HUES64 (cell line): ENCODE measurements around the gene MAGI1.

Experiments used
- H3K27ac ChIP-seq: 2 replicates; pipeline ENCODE4 v1.7.0; 2013; ENCODE audit warnings: low read depth, low read length, inconsistent platforms
- H3K27me3 ChIP-seq: 2 replicates; pipeline ENCODE4 v1.6.1; 2013; ENCODE audit warnings: mild to moderate bottlenecking, low read length; ENCODE audit not compliant: insufficient read depth
- H3K36me3 ChIP-seq: 2 replicates; pipeline ENCODE4 v1.6.1; 2013; ENCODE audit warnings: mild to moderate bottlenecking, low read length; ENCODE audit not compliant: insufficient read depth
- H3K4me1 ChIP-seq: 2 replicates; pipeline ENCODE4 v1.6.1; 2013; ENCODE audit warnings: mild to moderate bottlenecking, low read length, moderate library complexity; ENCODE audit not compliant: insufficient read depth
- H3K4me3 ChIP-seq: 2 replicates; pipeline ENCODE4 v1.5.1; 2013; ENCODE audit warnings: mild to moderate bottlenecking, low read length, moderate library complexity
- H3K9ac ChIP-seq: 2 replicates; pipeline ENCODE4 v1.6.1; 2013; ENCODE audit warnings: mild to moderate bottlenecking, low read depth, low read length
- H3K9me3 ChIP-seq: 2 replicates; pipeline ENCODE4 v1.6.1; 2013; ENCODE audit warnings: low read depth, low read length; ENCODE audit not compliant: insufficient read depth
- WGBS: fragments of 150-250, 120-280 bp; methylation state at CpG from one replicate; pipeline ENCODE4 v1.1.7; 2013; ENCODE audit warnings: missing lambda C conversion rate; 5-methylcytosine and 5-hydroxymethylcytosine counted together

The MAGI1 gene

DNA sequence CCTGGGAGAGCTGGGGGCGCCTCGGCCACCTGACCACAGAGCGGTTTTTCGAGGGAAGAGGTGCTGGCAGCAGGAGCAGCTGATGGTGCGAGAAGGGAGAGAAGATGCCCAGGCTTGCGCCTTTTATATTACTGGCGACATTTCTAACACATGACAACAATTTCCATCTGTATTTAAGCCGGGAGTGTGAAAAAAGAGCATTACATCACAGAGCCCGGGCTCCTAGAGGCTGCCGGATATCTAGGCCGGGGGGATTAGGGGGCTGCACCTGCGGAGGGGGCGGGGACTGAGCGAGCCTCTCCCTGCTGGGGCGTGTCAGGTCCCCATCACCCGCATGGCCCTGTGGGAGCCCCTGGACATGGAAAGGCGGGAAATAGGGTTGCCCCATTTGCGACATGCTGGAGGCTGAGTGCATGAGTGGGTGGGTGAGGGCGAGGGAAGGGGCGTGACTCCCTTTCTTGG lies 440.7 kb downstream of the MAGI1 start:
- Histone ChIP-seq H3K36me3 (no peaks in the 10 kb centered on the region), H3K9me3 (no peaks in the 10 kb centered on the region), H3K27ac (peak overlapping the region; percentile 100), H3K4me3 (peak overlapping the region; percentile 72), H3K9ac (peak overlapping the region; percentile 97), H3K4me1 (peaks cover 53% of the 10 kb centered on the region), H3K27me3 (no peaks in the 10 kb centered on the region)
- 5% methylated on average over 18 of the region's 20 CpGs for WGBS

DNA sequence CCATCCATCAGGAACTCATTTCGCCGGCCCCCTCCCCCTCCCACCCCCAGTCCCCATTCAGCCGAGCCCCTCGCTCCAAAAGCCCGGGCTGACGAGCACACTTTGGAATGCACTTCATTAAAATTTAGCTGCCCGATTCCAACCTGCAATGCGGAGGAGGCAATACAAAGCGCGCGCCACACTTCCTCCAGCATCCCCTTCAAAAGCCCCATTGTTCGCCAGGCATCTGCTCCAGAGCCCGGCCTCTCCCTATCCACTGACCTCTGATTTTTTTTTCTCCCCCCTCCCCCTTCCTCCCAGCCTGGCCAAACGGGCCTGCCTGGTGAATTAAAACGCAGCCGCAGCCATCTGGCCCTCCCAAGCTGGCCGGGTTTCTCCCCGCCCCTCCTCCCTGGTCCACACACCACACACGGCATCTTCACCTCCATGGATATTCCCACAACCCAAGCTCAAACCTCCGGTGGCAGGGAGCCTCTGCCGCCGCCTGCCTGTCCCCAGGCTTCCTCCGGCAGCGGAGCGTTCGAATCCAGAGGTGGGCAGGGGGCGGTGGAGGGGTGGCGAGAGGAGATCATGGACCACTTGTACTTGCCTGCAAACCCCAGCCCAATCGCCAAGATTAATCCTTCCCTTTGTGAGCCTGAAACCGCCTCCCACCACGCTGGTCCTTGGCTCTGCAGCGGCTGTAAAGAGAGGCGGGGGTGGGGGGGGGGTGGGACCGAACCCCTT lies 441.3 kb downstream of the MAGI1 start:
- Histone ChIP-seq H3K27ac (peak overlapping the region; percentile 100), H3K27me3 (no peaks in the 10 kb centered on the region), H3K9me3 (no peaks in the 10 kb centered on the region), H3K4me1 (peaks cover 58% of the 10 kb centered on the region), H3K9ac (peak overlapping the region; percentile 97), H3K4me3 (peak overlapping the region; percentile 72), H3K36me3 (no peaks in the 10 kb centered on the region)
- WGBS = under 1% methylated on average over 33 of the region's 34 CpGs

DNA sequence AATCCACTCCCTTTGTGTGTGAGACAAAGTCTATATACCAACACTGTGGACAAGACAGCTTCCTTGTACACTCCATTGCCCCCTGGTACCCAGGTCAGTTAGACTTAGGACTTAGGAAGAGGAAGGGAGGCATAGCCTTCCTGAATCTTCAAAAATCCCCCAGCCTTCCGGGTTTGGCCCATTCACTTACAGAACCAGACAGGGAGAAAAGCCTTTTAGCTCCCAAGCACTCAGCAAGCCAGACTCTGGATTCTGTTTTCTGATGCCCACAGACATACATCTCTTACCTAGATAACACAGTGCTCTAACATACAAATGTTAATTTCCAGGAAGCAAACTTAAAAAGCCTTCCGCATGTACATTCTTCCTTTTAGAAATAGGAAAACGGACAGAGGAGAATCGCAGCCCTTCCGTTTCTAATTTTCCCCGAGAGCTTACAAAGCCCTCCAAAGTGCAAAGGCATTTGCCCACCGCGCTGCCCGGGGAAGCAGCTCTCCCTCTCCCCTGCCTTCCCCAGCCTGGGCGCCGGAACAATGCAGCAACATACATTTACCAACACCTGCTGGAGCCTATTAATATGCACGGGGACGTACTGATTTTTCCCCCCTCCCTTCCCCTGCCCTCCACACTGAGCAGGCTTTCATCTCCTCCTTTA lies 442.0 kb downstream of the MAGI1 start:
- Histone ChIP-seq H3K9ac (peak overlapping the region; percentile 92), H3K27me3 (no peaks in the 10 kb centered on the region), H3K9me3 (no peaks in the 10 kb centered on the region), H3K27ac (peak overlapping the region; percentile 100), H3K4me3 (peak overlapping the region; percentile 72), H3K36me3 (no peaks in the 10 kb centered on the region), H3K4me1 (peaks cover 58% of the 10 kb centered on the region)
- WGBS = 1% methylated on average over 13 of the region's 13 CpGs

DNA sequence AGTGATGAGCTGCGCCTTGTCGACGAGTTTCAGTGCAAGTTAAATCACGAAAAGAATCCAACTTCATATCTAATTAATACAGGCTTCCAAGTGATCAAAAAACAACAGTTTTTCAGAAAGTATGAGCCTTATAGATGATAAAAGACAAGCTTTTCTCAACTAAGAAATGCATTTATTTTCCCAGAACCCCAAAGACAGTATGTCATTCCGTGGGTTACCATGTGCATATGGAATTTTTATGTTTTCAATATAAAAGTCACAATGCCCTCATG lies 442.8 kb downstream of the MAGI1 start:
- no peaks in the 10 kb centered on the region for H3K9me3 ChIP-seq
- H3K36me3 ChIP-seq = no peaks in the 10 kb centered on the region
- H3K27me3 ChIP-seq = no peaks in the 10 kb centered on the region
- H3K4me1 ChIP-seq = peaks cover 65% of the 10 kb centered on the region
- WGBS = 20% methylated on average over 4 of the region's 5 CpGs
- H3K4me3 ChIP-seq = peak overlapping the region; percentile 72
- peak overlapping the region; percentile 92 for H3K9ac ChIP-seq
- H3K27ac ChIP-seq = peak overlapping the region; percentile 100

DNA sequence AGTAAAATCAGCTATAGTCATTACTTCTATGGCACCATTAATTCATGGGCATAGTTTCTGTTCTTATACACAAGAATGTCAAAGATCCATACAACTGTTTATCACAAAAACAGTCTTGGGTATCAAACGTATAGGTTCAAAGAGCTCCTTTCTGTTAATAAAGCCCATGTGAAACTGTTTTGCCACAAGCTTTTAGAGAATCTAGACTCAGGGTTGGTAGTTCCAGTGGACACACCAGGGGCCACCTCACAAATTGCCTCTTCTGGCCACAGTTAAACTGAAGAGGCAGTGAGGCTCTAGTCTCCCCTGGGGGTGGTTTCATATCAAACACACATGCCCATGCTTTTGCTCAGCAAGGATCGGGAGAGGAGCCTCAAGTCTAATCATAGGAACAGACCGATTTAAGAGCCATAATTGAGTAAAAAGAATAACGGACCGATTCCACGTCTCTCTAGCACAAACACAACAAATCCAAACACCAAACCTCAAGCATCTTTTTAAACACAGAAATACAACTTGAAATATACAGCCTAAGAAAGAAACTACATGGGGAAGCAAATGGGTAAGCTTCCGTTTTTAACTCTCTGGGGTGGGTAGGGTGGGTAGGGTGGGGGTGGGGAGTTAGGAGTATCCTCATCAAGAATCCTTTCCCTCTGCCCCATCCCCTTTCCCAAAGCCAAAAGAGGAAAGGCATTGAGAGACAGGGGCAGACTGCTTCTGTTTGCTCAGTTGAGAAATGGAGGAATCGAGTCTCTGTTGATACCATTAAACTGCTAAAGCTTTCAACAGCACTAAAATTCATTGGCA lies 443.3 kb downstream of the MAGI1 start:
- Histone ChIP-seq H3K4me1 (peaks cover 65% of the 10 kb centered on the region), H3K27ac (peak overlapping the region; percentile 100), H3K9me3 (no peaks in the 10 kb centered on the region), H3K27me3 (no peaks in the 10 kb centered on the region), H3K4me3 (peak overlapping the region; percentile 72), H3K36me3 (no peaks in the 10 kb centered on the region), H3K9ac (peak overlapping the region; percentile 92; the same call in 1 of the 2 replicates)
- WGBS = 25% methylated on average over 7 of the region's 8 CpGs

DNA sequence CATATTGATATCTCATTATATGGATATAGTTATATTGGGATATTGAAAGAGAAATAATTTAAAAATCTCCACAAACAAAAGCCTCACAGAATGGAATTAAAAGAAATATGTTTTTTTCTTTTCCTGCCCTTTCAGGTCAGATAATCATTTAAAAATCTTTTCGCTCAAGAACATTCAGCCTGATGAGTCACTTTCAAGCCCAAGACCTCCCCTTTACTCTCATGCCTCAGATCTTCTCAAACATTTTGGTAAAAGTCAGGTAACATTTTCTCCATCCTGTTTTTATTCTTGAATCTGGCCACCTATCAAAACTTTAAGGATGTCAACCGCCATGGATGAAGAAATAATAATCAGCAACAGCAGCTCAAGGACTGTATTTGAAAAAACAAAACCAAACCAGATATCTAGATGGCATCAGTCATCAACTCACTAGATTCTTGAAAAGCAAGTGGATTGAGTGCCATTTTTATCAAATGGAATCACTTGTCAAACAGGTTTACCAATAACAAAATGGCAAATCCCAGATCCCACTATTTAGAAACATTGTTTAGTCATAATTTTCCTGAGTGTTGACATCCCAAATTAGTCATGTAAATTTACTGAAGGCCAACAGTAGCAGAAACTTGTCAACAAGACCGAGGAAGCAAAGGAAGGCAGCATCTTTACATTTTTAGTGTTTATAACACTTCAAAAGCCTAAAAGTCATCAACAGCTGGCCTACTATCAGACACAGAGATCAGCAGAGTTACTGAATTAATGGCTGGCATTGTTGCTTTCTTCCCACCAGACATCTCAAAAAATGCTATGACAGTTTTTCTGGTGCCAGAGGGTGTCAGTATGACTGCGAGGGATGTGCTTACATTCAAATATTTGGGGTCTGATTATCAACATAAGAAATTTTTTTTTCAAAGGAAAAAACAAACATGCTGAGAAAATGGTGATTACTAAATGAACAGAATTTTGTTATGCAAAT lies 444.7 kb downstream of the MAGI1 start:
- Histone ChIP-seq H3K9me3 (no peaks in the 10 kb centered on the region), H3K27me3 (no peaks in the 10 kb centered on the region), H3K4me3 (0 out of 2 replicates have a peak overlapping the region, but pooled peaks have one; percentile 72), H3K36me3 (no peaks in the 10 kb centered on the region), H3K9ac (no peak overlapping the region), H3K4me1 (peaks cover 70% of the 10 kb centered on the region), H3K27ac (no peak overlapping the region)
- 87% methylated on average over 3 of the region's 4 CpGs for WGBS

DNA sequence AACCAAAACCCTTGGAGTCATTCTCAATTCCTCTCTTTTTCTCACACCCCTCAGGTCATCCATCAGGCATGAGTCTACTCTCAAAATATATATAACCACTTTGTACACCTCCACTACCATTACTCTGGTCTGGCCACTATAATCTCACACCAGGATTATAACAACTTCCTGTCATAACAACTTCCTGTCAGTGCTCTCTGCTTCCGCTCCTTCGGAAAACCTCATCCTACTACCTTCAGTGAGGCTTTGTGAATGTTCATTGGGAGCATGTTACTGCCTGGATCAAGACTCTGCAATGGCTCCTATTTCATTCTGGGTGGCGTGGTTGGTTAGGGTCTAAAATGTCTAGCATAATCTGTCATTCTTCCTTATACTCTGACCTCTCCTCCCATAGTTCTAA lies 447.4 kb downstream of the MAGI1 start:
- WGBS = 100% methylated on average over 3 of the region's 3 CpGs
- H3K4me1 ChIP-seq = peaks cover 77% of the 10 kb centered on the region

DNA sequence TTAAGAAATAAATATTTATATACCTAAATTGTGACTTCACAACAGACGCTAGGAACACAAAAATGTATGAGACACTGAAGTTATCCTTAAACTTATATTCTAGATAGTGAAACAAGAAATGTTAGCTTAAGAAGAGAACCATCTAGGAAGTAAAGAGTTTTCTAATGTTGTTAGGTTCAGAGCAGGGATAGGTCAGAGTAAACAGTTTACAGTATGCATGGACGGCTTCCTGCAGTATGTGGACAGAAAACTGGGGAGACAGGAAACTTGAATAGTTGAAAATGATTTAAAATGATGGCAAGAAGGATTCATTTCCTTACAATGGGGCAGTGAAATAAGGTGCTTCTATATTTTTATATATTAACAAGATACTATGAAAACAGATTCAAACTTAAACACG lies 449.8 kb downstream of the MAGI1 start:
- WGBS = 98% methylated on average over 2 of the region's 3 CpGs
- no peaks in the 10 kb centered on the region for H3K27me3 ChIP-seq
- no peaks in the 10 kb centered on the region for H3K36me3 ChIP-seq

More for the DNA sequence above, 447.4 kb downstream of the MAGI1 start:
- H3K9ac ChIP-seq = no peak overlapping the region
- H3K4me3 ChIP-seq = no peak overlapping the region
- H3K27me3 ChIP-seq = no peaks in the 10 kb centered on the region
- H3K9me3 ChIP-seq = no peaks in the 10 kb centered on the region
- H3K27ac ChIP-seq = no peak overlapping the region
- H3K36me3 ChIP-seq = no peaks in the 10 kb centered on the region

DNA sequence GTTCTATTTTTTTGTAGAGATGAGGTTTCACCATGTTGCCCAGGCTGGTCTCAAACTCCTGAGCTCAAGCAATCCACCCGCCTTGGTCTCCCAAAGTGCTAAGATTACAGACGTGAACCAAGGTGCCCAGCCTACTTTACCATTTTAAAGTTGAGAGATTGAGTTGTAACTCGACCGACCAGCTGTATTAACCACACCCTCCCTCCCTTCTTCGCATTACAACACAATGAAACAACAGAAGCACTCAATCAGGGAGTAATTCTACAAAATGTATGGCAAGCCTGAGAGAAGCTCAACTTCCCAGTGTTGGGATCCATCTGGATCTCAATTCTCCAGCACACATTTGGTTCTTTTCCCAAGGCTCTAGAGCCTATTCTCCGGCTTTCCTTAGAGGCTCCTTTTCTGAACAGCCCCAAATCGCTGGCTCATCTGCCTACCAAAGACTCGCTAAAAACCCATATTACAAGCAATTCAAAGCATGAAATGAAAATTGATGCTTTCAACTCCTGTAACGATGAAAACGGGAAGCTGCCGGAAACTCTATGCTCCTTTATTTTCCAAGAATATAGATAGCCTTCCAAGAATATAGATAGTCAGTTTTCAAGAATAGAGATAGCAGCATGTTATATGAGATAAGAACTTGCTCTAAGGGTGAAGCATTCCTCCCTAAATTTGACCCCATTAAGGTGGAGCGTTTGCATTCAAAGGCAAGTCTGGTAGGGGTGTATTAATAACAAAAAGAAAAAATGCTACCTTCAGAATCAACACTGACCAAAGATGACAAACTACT lies 450.9 kb downstream of the MAGI1 start:
- Histone ChIP-seq H3K9ac (no peak overlapping the region), H3K36me3 (no peaks in the 10 kb centered on the region), H3K27me3 (no peaks in the 10 kb centered on the region), H3K9me3 (no peaks in the 10 kb centered on the region), H3K27ac (peak overlapping the region; percentile 60; the same call in 1 of the 2 replicates), H3K4me3 (peak overlapping the region; percentile 5; the same call in 1 of the 2 replicates), H3K4me1 (peaks cover 55% of the 10 kb centered on the region)
- WGBS = 67% methylated on average over 11 of the region's 12 CpGs

More for the DNA sequence above, 449.8 kb downstream of the MAGI1 start:
- Histone ChIP-seq H3K9ac (no peak overlapping the region), H3K4me1 (peaks cover 61% of the 10 kb centered on the region), H3K27ac (no peak overlapping the region), H3K4me3 (no peak overlapping the region), H3K9me3 (no peaks in the 10 kb centered on the region)

DNA sequence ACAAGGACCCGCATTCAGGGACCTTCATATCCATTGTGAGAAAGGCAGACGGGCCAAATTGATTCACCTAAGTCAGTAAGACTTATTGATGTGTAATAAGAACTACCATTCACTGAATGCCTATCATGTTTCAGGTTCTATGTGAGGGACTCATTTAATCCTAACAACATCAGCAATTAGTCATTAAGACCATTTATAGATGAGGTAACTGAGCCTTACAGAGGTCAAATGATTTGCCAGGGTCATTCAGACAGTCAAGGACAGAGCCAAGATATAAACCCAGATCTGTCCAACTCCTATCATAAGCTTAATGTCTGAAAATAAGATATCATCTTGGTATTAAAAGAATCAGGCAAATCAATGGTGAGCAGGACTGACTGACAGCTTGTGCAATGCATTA lies 453.8 kb downstream of the MAGI1 start:
- WGBS = 94% methylated on average over 2 of the region's 2 CpGs
- H3K4me1 ChIP-seq = peaks cover 41% of the 10 kb centered on the region
- H3K27ac ChIP-seq = no peak overlapping the region

More for the DNA sequence above, 453.8 kb downstream of the MAGI1 start:
- Histone ChIP-seq H3K9ac (no peak overlapping the region), H3K27me3 (no peaks in the 10 kb centered on the region), H3K9me3 (no peaks in the 10 kb centered on the region), H3K36me3 (no peaks in the 10 kb centered on the region), H3K4me3 (no peak overlapping the region)
